HG03103 (cell line): ENCODE results near the gene ZBTB22.
"Not testable (repeated sequence)": the region's sequence is repeated elsewhere in the genome, so short reads cannot be mapped to it uniquely, and the experiment has no call there.

ENCODE experiments used
- ATAC-seq: cut with Tn5 transposase; IDR thresholded peaks from one replicate; pipeline ENCODE4 v1.9.1; 2021; ENCODE audit warnings: low read depth; ENCODE audit not compliant: unreplicated experiment

ZBTB22 gene

DNA sequence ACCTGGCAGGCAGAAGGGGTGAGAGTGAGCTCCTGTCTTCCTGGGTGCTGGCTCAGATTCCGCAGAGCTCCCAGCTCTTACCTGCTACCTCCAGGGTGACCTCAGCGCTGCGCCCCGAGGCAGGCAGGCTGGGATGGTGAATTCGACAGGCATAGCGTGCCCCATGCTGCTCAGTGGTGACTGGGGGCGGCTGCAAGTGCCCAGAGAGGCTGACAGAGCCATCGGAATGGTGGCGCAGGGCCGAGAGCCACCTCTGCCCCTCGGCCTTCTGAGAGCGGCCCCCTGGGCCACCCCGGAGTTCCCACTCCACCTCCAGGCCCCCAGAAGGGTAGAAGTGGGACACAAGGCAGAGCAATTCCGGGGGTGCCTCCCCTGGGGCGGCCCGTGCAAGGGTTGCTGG is 13.3 kb downstream of the ZBTB22 start:
- no peak for ATAC-seq

DNA sequence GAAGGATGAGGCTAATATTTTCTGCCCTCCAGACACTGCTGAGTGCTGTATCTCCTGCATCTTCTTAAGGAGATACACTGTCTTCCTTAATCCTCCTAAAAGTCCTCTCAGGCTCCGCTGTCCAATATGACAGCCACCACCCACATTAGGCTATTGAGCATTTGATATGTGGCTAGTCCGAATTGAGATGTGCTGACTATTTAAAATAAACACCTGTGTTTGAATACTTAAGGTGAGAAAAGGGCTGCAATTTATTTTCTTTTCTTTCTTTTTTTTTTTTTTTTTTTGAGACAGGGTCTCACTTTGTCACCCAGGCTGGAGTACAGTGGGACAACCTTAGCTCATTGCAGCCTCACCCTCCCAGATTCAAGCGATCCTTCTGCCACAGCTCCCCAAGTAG is 15.7 kb downstream of the ZBTB22 start:
- no peak for ATAC-seq

DNA sequence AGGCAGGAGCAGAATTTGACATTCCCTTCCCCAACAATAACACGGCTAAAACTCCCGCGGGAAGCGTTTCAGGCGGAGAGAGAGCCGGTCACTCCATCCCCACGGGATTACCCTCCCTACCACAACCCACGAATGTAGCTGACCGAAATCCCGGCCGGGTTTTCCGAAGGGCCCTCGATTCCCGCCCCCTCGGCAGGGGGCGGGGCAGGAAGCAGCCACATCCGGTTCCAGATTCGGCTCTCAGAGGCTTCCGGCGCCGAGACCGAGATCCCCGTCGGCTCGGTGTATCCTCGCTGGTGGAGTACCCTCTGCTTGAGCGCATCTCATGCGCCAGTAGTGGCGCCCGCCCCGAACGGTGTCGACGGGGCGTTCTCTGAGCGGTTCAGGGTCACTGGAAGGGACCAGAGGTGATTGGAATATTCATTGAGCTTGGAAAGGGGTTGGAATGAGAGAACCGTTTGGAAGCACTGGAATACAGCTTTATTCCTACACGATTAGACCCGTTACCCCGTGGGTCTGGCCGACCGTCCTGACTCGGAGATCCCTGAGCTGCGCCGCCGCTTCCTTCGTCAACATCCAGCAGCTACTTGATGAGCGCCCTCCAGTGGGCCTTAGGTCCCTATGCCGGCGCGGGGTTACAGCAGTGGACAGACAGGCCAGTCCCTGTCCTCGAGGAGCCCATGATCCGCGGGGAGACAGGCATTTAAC is 18.2 kb downstream of the ZBTB22 start:
- peak; percentile 75 for ATAC-seq

DNA sequence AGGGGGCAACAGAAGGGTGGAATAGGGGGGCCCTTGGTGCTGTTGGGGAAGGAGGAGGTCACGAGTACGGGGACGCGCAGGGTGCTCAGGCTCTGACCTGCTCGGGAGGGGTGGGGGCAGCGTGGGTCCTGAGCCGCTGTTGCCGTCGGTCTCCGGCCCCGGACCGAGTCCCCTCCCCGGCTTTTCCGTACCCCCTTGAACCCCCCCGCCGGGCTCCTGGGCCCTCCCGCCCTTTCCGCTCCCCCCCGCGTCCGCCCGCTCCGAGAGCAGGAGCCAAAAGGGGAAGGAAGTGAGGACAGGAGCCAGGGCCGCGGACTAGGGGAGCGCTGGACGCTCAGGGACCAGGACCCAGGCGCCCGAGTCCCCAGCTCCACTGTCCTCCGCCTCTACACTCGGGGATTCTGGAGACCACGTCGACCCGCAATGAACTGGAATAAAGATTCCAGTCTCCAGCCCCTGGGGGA is 18.7 kb downstream of the ZBTB22 start, which contains the start of gene RGL2:
Gene RGL2, minus strand, starts transcription at position 170 of the 464 bp plus-strand sequence. CDS start 332 bp downstream, outside the sequence.
- ATAC-seq: no peak

- ATAC-seq: no peak
These were observed 19.4 kb downstream of the ZBTB22 start for GRCh38 chr6:33297956-33298772.

GRCh38 chr6:33297406-33297955 is 20.1 kb downstream of the ZBTB22 start:
- no peak for ATAC-seq

GRCh38 chr6:33296797-33297405 is 20.6 kb downstream of the ZBTB22 start:
- no peak for ATAC-seq

DNA sequence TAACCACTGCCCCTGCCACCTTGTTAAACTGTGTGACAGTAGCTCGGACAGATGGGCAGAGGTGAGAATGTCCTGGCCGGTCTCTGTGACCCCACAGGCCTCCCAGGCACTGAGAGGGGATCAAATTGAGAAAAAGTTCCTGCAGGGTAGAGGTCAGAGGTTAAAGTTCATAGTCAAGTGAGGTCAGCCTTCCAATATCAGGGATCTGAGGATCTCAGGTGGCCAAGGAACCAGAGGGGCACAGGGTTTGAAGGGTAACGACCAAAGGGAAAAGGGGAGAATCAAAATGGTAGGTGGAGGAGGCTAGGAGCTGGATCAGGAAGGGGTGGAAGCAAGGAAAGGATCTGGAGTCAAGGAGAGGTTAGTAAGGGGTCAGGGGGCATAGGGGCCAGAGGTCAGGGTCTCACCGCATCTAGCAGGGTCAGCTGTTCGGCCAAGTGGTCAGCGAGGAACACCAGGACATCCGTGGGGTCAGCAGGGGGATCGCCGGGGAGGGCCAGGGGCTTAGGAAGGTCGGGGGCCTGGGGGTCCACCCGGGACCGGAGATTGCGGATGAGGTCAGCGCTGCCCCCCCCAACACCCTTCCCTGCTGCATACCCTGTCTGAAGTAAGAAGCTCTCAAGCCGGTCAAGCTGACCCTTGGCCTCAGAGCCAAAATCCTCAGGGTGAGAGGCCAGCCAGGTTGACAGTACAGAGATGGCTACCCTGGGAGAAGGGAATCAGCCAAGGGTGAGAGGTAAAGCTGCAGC is 21.7 kb downstream of the ZBTB22 start:
- ATAC-seq: no peak

- no peak for ATAC-seq
These were observed 23.3 kb downstream of the ZBTB22 start for GRCh38 chr6:33294086-33294823.

DNA sequence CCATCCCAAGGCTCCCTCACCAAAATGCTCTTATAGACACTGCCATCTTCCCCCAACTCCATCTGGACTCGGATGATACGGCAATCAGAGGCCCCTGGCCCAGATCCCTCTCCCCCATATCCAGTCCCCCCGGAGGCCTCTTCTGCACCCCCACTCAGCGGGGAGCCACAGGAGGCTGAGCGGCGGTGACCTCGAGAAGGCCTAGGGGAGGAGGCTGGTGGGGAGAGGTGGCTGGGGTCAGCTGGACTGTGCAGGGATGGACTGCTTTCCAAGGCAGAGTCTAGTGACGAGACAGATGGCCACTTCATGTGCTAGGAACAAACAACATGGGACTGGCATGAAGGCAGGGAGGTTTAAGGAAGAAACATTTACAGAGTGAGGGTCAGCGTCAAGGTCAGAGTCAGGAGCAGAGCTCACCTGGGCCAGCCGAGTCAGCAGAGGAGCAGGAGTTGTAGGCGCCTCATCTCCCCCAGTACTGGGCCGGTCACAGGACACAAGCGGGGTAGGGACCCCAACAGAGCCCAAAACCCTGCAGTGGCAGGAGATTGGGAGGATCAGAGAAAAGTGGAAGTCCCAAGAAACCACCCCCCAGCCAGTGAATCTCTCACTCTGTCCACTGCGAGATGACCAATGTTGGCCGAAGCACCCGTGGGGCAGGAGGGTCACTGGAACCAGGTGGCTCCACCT is 24.4 kb downstream of the ZBTB22 start:
- no peak for ATAC-seq

GRCh38 chr6:33290459-33290858 is 27.1 kb downstream of the ZBTB22 start:
- no peak for ATAC-seq

GRCh38 chr6:33289784-33290315 is 27.7 kb downstream of the ZBTB22 start:
- no peak for ATAC-seq

GRCh38 chr6:33288921-33289783 is 28.4 kb downstream of the ZBTB22 start, which contains the start of the genes PFDN6 and WDR46:
PFDN6 (plus strand) TSS chr6:33289601; CDS start chr6:33289857, 256 bp downstream.
WDR46 (minus strand) TSS chr6:33289239; CDS start chr6:33289170, 69 bp downstream.
- peak; percentile 59 for ATAC-seq

DNA sequence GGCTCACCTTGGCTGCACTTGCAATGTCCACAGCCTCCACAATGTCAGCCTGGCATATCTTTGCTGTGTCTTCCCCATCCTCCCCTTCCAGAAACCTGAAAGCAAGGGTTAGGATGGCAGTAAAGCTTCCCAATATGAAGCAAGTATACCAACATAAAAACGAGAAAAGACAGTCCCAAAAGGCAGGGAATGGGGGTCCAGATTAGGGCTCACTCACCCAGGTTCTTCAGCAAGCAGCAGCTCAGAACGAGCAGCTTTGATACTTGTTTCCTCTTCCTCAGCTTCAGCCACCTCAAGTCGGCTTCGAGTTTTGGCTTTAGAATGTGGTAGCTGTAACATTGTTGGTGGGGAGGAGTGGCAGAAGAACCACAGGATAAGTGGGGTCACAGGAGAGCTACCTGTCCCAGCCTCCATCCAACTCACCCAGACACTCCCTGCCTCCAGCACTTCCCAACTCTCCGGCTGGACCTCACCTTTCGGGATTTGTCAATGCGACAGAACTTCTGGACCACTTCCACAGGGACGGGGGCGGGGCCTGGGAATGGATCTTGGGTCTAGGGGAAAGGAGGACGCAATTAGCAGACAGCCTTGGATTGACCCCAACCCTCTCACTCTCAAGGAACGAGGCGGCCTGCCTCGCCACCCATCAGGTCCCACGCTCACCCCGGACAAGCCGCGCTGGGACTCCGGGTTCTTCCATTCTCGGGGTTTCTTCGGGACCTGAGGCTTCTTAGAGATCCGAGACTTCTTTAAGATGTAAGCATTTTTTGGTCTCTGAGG is 29.2 kb downstream of the ZBTB22 start:
- ATAC-seq: no peak

DNA sequence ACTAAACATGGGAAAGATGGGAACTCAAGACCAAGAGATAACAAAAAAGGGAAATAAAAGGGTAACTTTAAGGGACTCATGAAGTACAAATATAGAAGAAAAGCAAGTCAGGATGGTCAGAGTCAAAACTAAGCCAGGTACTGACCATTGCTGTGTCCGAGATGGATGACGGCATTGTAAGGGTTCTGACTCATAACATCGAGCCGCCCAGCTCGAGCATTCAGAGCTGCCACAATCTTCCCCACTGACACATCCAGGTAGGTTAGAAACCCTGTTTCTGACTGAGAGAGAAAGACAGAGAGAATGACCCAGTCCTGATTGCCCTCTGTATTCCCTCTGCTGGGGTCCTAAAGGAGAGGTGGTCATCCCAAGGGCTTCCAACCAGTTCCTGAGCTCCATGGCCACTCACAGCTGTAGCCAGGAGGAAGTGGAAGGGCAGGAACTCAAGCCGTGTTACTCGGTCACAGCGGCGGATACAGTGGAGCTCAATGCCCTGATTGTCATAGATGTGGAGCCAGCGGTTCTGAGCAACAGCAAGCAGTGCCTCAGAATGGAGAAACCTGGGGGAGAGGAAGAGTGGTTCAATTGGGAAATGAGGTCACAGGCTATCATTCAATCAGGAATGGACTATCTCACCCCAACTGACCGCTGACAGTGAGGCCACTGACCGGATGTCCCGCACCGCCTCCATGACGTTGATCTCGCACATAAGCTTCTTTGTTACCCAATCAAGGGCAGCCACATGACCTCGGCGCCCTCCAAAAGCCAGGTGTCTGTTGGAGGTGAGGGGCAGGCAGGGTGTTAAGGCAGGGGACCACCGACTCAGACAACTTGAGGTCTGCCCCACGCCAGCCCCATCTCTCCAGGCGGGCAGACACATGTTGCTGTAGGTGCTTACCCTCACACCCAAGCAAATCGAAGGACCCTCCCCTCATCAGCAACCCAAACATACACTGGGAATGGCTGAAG is 30.3 kb downstream of the ZBTB22 start:
- ATAC-seq: no peak

DNA sequence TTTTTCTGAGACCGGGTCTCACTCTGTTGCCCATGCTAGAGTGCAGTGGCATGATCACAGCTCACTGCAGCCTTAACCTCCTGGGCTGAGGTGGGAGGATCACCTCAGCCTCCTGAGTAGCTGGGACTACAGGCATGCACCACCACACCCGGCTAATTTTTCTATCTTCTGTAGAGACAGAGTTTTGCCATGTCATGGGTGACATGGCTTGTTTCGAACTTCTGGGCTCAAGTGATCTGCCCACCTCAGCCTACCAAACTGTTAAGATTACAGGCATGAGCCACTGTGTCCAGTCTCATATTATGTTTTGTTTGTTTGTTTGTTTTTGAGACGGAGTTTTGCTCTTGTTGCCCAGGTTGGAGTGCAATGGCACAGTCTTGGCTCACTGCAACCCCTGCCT is 32.3 kb downstream of the ZBTB22 start:
- ATAC-seq: not testable (repeated sequence)
